ENCODE measurements around the gene GPR153. TPM values are rescaled to one million over a fixed set of nuclear protein-coding genes. Genes with fewer than 3 reads are reported as not detected.

Gene GPR153
- total and polyA plus RNA-seq, 2 experiments from 2014 or later, result 0.69 to 8.0 TPM

DNA sequence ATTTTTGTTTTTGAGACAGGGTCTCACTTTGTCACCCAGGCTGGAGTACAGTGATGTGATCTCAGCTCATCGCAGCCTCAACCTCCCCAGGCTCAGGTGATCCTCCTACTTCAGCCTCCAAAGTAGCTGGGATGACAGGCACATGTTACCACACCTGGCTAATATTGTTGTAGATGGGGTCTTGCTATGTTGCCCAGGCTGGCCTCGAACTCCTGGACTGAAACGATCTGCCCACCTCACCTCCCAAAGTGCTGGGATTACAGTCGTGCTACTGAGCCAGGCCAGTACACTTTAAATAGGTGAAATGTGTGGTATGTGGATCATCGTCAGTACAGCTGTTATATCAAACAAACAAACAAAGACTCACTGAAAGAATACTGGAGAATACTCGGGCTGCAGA is 35.0 kb upstream of the GPR153 start:
- TF ChIP-seq EZH2phosphoT487 (IDR thresholded peaks at IDR 0.05; ENCODE audit: insufficient read depth, low read depth) (no peak), EZH2 (IDR thresholded peaks at IDR 0.05; ENCODE audit: insufficient read depth, poor library complexity, severe bottlenecking) (no peak)
- Histone ChIP-seq H3K4me3 (no peak overlapping the region), H3K79me2 (ENCODE audit: insufficient read depth) (no peaks in the 10 kb centered on the region), H3K9me3 (ENCODE audit: low read depth) (no peaks in the 10 kb centered on the region), H3K27ac (no peak overlapping the region), H3F3A (ENCODE audit: insufficient read depth) (no peaks in the 10 kb centered on the region), H3K27me3 (replicated peaks; ENCODE audit: insufficient read depth) (no peaks in the 10 kb centered on the region), H3K36me3 (ENCODE audit: low read depth) (no peaks in the 10 kb centered on the region), H3K4me2 (ENCODE audit: unreplicated experiment) (no peak overlapping the region), H2AFZ (no peak overlapping the region), H3K9me2 (ENCODE audit: insufficient read depth) (no peaks in the 10 kb centered on the region), H3K4me1 (ENCODE audit: insufficient read depth) (no peaks in the 10 kb centered on the region), H4K20me1 (ENCODE audit: insufficient read depth) (no peaks in the 10 kb centered on the region), H3K9ac (no peak overlapping the region)
- WGBS, 2 experiments (ENCODE audit: low coverage in 1 of 2, low lambda C conversion rate in 2 of 2, missing lambda C conversion rate in 2 of 2), result 93 to 97% methylated on average over 6 of the region's 6 CpGs
- no peak for DNase-seq
- in situ Hi-C loops (cut with MboI), result no loop called here

DNA sequence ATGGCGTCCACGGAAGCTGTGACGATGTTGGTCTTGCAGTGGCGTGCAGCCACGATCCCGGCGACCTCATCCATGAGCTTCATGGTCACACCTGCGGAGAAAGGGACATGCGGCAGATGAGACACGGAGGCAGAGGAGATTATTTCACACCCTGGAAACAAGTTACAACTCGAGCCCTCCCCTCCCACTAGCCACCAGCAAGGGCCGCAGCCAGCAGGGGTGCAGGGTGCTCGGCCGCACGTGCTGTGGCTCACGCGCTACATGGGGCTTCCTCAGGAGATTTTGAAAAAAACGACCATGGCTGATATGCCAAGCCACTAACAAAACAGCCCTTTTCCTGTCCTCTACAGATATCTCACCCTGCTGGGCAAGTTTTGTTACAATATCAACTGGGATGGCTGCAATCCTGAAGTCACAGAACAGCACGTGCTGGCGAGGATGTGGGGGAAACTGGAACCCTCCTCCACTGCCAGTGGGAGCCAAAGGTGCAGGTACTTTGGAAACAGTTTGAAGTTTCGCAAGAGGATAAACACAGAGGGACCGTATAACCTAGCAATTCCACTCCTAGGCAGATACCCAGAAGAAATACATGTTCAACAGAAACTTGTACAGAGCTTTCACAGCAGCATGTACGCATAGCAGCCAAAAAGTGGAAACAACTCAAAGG is 34.1 kb upstream of the GPR153 start:
- H3K9ac ChIP-seq, result no peak overlapping the region
- no peaks in the 10 kb centered on the region for H3K79me2 ChIP-seq (ENCODE audit: insufficient read depth)
- no peak for TF ChIP-seq EZH2 (IDR thresholded peaks at IDR 0.05; ENCODE audit: insufficient read depth, poor library complexity, severe bottlenecking)
- TF ChIP-seq EZH2phosphoT487 (IDR thresholded peaks at IDR 0.05; ENCODE audit: insufficient read depth, low read depth), result no peak
- no peaks in the 10 kb centered on the region for H3K4me1 ChIP-seq (ENCODE audit: insufficient read depth)
- no peaks in the 10 kb centered on the region for H4K20me1 ChIP-seq (ENCODE audit: insufficient read depth)
- no peak for DNase-seq
- in situ Hi-C loops (cut with MboI), result no loop called here
- no peak overlapping the region for H3K27ac ChIP-seq
- no peaks in the 10 kb centered on the region for H3K36me3 ChIP-seq (ENCODE audit: low read depth)
- WGBS, 2 experiments (ENCODE audit: low coverage in 1 of 2, low lambda C conversion rate in 2 of 2, missing lambda C conversion rate in 2 of 2), result 94 to 95% methylated on average over 23 of the region's 23 CpGs
- H2AFZ ChIP-seq, result no peak overlapping the region
- no peaks in the 10 kb centered on the region for H3K27me3 ChIP-seq (replicated peaks; ENCODE audit: insufficient read depth)
- no peak overlapping the region for H3K4me3 ChIP-seq
- H3K9me2 ChIP-seq (ENCODE audit: insufficient read depth), result no peaks in the 10 kb centered on the region
- no peaks in the 10 kb centered on the region for H3K9me3 ChIP-seq (ENCODE audit: low read depth)
- no peak overlapping the region for H3K4me2 ChIP-seq (ENCODE audit: unreplicated experiment)
- no peaks in the 10 kb centered on the region for H3F3A ChIP-seq (ENCODE audit: insufficient read depth)

DNA sequence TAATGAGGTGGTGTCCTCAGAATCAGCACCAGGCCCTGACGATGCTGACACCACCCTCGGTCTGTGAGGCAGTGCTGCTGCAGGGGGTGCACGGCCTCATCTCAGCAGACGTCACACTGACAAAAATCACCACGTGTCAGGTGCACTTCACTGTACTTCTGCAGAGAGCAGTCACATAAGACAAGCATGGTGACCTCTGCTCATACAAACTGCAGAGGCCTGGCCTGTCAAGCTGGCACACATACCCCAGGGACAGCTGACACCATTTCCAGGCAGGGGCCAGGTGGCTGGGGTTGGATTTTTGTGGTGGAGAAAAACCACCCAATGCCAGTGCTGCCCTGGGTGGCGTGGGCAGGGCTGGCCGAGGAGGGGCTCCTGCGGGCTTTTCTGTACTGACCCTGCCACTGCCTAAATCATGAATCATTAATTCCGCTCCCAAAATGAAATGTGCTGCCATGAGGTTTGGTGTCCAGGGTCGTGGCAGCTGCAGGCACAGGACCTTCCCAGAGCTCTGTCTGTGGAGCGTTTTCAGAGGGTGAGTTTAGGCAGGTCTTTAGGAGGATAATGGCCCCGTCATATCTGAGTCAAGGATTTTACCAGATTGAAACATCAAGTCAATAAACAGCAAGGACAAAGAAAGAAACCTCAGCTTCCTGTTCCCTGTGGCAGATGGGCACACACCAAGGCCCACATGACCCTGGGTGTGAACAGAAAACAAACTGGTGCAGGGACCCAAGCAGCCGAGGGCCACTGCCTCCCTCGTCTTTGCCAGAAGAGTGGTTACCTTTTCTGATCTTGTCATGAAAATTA is 33.4 kb upstream of the GPR153 start:
- no peak overlapping the region for H2AFZ ChIP-seq
- H3K36me3 ChIP-seq (ENCODE audit: low read depth), result no peaks in the 10 kb centered on the region
- H3F3A ChIP-seq (ENCODE audit: insufficient read depth), result no peaks in the 10 kb centered on the region
- H3K4me2 ChIP-seq (ENCODE audit: unreplicated experiment), result no peak overlapping the region
- H3K4me3 ChIP-seq, result no peak overlapping the region
- no peak overlapping the region for H3K27ac ChIP-seq
- no peaks in the 10 kb centered on the region for H3K9me2 ChIP-seq (ENCODE audit: insufficient read depth)
- DNase-seq, result no peak
- H3K79me2 ChIP-seq (ENCODE audit: insufficient read depth), result no peaks in the 10 kb centered on the region
- H3K9me3 ChIP-seq (ENCODE audit: low read depth), result no peaks in the 10 kb centered on the region
- WGBS, 2 experiments (ENCODE audit: low coverage in 1 of 2, low lambda C conversion rate in 2 of 2, missing lambda C conversion rate in 2 of 2), result 96 to 97% methylated on average over 14 of the region's 14 CpGs
- no peaks in the 10 kb centered on the region for H4K20me1 ChIP-seq (ENCODE audit: insufficient read depth)
- in situ Hi-C loops (cut with MboI), result no loop called here
- no peak overlapping the region for H3K9ac ChIP-seq
- no peaks in the 10 kb centered on the region for H3K27me3 ChIP-seq (replicated peaks; ENCODE audit: insufficient read depth)
- H3K4me1 ChIP-seq (ENCODE audit: insufficient read depth), result no peaks in the 10 kb centered on the region
- TF ChIP-seq EZH2phosphoT487 (IDR thresholded peaks at IDR 0.05; ENCODE audit: insufficient read depth, low read depth), result no peak
- TF ChIP-seq EZH2 (IDR thresholded peaks at IDR 0.05; ENCODE audit: insufficient read depth, poor library complexity, severe bottlenecking), result no peak

DNA sequence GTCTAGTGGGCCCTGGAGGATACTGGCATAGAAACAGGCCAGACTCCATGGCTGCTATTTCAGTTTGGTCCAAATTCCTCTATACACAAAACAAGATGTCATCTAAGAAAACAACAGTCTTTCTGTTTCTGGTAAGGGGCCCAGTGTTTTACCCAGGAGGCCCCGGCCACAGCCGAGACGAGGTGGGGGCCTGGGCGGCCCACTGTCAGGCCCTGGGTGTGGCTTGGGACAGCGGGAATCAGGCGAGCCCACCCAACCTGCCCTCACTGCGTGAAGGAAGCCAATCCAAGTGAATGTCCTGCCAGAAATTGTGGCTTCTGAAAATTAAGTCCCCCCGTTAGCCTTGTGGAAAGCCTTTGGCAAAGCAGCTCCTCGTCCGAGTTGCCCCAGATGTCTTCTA is 31.2 kb upstream of the GPR153 start:
- Histone ChIP-seq H3K9ac (no peak overlapping the region), H3K4me3 (no peak overlapping the region), H3K4me2 (ENCODE audit: unreplicated experiment) (no peak overlapping the region), H3F3A (ENCODE audit: insufficient read depth) (no peaks in the 10 kb centered on the region), H2AFZ (no peak overlapping the region), H3K9me3 (ENCODE audit: low read depth) (no peaks in the 10 kb centered on the region), H3K36me3 (ENCODE audit: low read depth) (no peaks in the 10 kb centered on the region), H3K4me1 (ENCODE audit: insufficient read depth) (no peaks in the 10 kb centered on the region), H3K27me3 (replicated peaks; ENCODE audit: insufficient read depth) (no peaks in the 10 kb centered on the region), H4K20me1 (ENCODE audit: insufficient read depth) (no peaks in the 10 kb centered on the region), H3K79me2 (ENCODE audit: insufficient read depth) (no peaks in the 10 kb centered on the region), H3K27ac (no peak overlapping the region), H3K9me2 (ENCODE audit: insufficient read depth) (no peaks in the 10 kb centered on the region)
- TF ChIP-seq EZH2phosphoT487 (IDR thresholded peaks at IDR 0.05; ENCODE audit: insufficient read depth, low read depth) (no peak), EZH2 (IDR thresholded peaks at IDR 0.05; ENCODE audit: insufficient read depth, poor library complexity, severe bottlenecking) (no peak)
- DNase-seq, result no peak
- in situ Hi-C loops (cut with MboI), result no loop called here
- 70 to 75% methylated on average over 10 of the region's 10 CpGs for WGBS, 2 experiments (ENCODE audit: low coverage in 1 of 2, low lambda C conversion rate in 2 of 2, missing lambda C conversion rate in 2 of 2)

All from GM23248 (cell line).